Heart left ventricle (tissue), 16 donors: Measurements from ENCODE around the gene HOXB8. TPM values are rescaled to one million over a fixed set of nuclear protein-coding genes. Genes with fewer than 3 reads are reported as not detected.

Experiments used
- ATAC-seq, 4 donors: fragments of 200-7000 bp; cut with Tn5 transposase; one replicate each; pipeline ENCODE4 v1.9.1; 2020 to 2022; ENCODE audit warnings: moderate library complexity in 4 of 4, mild to moderate bottlenecking in 3 of 4, moderate number of reproducible peaks in 1 of 4
- DNase-seq, 5 donors: peaks; one replicate each; pipeline ENCODE4 v3.0.0-alpha.2; 2020
- H3K27ac ChIP-seq, 12 donors: fragments of 200-600 bp; sonication (generic) in 4 of 12; one replicate each; pipeline versions ENCODE4 v1.5.0 to v1.8.0; 2016 to 2022; ENCODE audit warnings: mild to moderate bottlenecking in 2 of 12
- H3K27me3 ChIP-seq, 9 donors: fragments of 200-600 bp; sonication (generic) in 2 of 9; one replicate each; pipeline versions ENCODE4 v1.5.1 to v1.8.0; 2016 to 2022; ENCODE audit warnings: mild to moderate bottlenecking in 3 of 9
- H3K36me3 ChIP-seq, 9 donors: fragments of 200-600 bp; sonication (generic) in 2 of 9; one replicate each; pipeline versions ENCODE4 v1.5.0 to v1.8.0; 2018 to 2022; ENCODE audit warnings: mild to moderate bottlenecking in 2 of 9
- H3K4me1 ChIP-seq, 12 donors: fragments of 200-600 bp; sonication (generic) in 4 of 12; one replicate each; pipeline versions ENCODE4 v1.5.0 to v1.8.0; 2016 to 2022; ENCODE audit warnings: mild to moderate bottlenecking in 3 of 12
- H3K4me3 ChIP-seq, 12 donors: fragments of 200-600 bp; sonication (generic) in 4 of 12; one replicate each; pipeline versions ENCODE4 v1.5.0 to v1.8.0; 2017 to 2022; ENCODE audit warnings: mild to moderate bottlenecking in 9 of 12, moderate library complexity in 4 of 12
- H3K9me3 ChIP-seq, 12 donors: fragments of 200-600 bp; sonication (generic) in 4 of 12; one replicate each; pipeline versions ENCODE4 v1.5.0 to v1.8.0; 2016 to 2022; ENCODE audit warnings: mild to moderate bottlenecking in 1 of 12
- CTCF ChIP-seq, 12 donors: fragments of 200-600 bp; sonication (generic) in 4 of 12; IDR thresholded peaks; one replicate each; pipeline versions ENCODE4 v1.5.0 to v1.8.0; 2018 to 2022; ENCODE audit warnings: antibody characterized with exemption in 12 of 12, mild to moderate bottlenecking in 5 of 12
- POLR2A ChIP-seq, 2 donors: fragments of 450-650 bp; IDR thresholded peaks; one replicate each; pipeline ENCODE4 v1.6.1; 2017; ENCODE audit warnings: antibody characterized with exemption in 2 of 2, mild to moderate bottlenecking in 2 of 2, moderate library complexity in 2 of 2
- WGBS, 4 donors: extraction: QIAGEN DNeasy Blood & Tissue Kit in 2 of 4; methylation state at CpG; one replicate each; pipeline versions ENCODE4 v1.1.5 to v1.1.7; 2013 to 2018; 5-methylcytosine and 5-hydroxymethylcytosine counted together
- intact Hi-C, 10 donors: fragments of 100-400 bp; cut with DNase I; formaldehyde crosslinking; loops; one replicate each; pipeline versions ENCODE4 v1.11.1 to v1.14.2; 2022
- polyA plus RNA-seq, 2 donors: library from polyadenylated mRNA; stranded (reverse); fragments of 200-250 nt; gene quantifications; one replicate each; pipeline ENCODE4 v1.2.3, GENCODE V29; 2013
- total RNA-seq, 9 donors: library from RNA; depleted of rRNA in 2 of 9; stranded (reverse); fragments of >200 nt in 2 of 9; fragmentation: NEBNext Ultra II Directional in 3 of 9; extraction: Animal tissue kit (Norgen Biotek cat#: 25700) in 3 of 9; gene quantifications; one replicate each; pipeline versions ENCODE4 v1.1.0 to v1.2.4, GENCODE V29; 2016 to 2023
- donor health status: ischemic (EF 13 %, LVEDD 7.1; RV severe dilation, severe dysfunction).
- donor health status: healthy with polysubstance abuse.
- donor health status: DM: no; HTN: yes; CAD: no.
- donor health status: DM: no; HTN: no; CAD: no.
- donor health status: ischemic (EF 25% LVEDD 6.9; RV normal size, moderate dysfunction).
- donor health status: ischemic (EF 25% LVEDD 5.7; RV mildly dilated, moderate dysfunction).
- donor health status: healthy.
- donor health status: DM: yes; HTN: yes; CAD: no.
- donor health status: ischemic (EF 35%, LVEDD 5.7; RV mildly dilated, moderate dysfunction).
- donor health status: nonischemic (EF 11% LVEDD 7.7; RV severe dilation, severe dysfunction).
- donor health status: DM: yes; HTN: yes; CAD: no.
- donor health status: PGD.
- donor health status: ischemic (EF 29% LVEDD 5.4; RV normal size, mild dysfunction).
- donor health status: nonischemic (EF 23%, LVEDD 6.1; RV moderate dilation, normal function).

The HOXB8 gene
- total and polyA plus RNA-seq, 11 donors, result not detected

DNA sequence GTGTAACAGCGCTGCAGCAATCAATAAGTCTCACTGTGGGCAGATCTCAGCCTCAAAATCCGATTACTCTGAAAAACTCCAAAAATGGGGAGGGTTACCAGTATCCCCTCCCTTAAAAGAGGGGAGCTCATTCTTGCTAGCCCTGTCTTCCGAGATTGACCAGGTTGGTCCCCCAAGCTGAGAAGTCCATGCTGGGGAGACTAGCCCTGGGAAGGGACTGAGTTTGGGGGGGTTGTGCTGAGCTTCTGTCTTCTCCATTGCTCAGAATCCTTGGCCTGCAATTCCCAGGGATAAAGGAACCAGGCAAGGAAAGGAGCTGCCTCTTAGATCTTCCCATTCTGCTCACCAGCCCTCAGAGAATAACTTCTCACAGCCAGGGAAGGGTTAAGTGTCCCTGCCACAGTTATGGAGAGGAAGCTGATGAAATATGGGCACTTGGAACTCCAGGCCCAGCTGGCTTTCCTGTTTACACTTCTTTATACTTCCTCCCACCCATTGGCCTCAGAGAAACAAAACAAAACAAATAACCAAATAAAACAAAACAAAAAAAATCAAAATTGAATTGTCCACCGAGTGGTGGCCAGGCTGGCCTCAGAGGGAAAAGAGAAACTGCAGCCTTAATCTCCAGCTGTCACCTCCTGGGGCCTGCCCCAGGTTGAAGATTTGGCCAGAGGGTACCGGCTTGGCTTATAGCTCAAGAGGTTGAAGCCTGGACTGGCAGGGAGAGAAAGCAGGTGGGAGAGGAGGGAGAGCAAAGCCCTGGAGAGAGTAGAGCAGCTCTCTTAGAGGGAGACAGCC is 27.6 kb downstream of the HOXB8 start:
- TF ChIP-seq POLR2A (IDR thresholded peaks at IDR 0.05) (no peak), CTCF (IDR thresholded peaks at IDR 0.05) (no peak)
- H3K9me3 ChIP-seq, result no peaks in the 10 kb centered on the region
- 27 to 37% (median 32%) methylated on average over 5 of the region's 5 CpGs for WGBS, 4 donors
- H3K27me3 ChIP-seq, result peaks cover 46 to 100% (median 93%) of the 10 kb centered on the region in 9 donors
- H3K27ac ChIP-seq, result peak overlapping the region in 1 of 12 donors; percentile 97
- DNase-seq, result no peak
- intact Hi-C loops, result no loop called here
- ATAC-seq, result no peak
- peaks cover 0 to 40% (median 13%) of the 10 kb centered on the region in 12 donors for H3K4me1 ChIP-seq
- H3K36me3 ChIP-seq, result no peaks in the 10 kb centered on the region
- no peak overlapping the region for H3K4me3 ChIP-seq

DNA sequence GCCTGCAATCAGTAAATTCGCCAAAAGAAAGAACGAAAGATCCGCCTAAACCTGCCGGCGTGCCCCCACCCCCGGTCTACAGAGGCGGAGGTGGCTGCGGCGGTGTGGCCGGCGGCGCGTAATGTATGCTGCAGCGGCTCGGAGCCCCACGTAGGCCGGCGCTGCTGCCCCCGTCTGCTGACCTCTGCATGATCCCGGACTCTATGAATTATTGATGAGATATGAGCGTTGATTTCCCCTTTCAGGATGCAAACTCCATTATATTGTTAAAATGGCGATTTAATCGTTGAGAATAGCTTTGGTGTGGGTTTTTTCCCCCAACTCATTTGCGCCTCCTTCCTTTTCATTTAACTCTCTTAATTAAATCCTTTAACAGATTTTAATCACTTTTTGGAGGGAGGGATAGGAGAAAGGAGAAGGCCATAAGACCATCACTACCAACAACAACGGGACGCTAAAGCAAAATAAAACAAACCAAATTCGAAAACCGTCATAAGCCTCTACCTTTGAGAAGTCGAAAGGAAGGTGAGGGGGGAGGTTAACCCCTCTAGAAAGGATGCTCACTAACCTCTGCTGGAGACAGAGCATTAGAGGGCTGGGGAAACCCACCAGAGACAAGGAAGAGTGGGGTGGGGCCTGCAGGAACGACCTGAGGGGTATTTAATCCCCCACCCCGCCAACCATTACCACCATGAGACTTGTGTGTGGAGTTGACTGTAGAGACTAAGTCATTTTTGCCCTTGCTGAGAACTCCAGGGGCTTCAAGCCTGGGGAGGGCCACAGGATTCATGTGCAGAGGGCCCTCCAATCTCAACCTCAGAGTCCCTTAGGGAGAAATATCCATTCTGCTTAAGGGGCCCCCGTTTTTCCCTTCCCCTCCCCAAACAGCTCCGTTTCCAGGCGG is 28.5 kb downstream of the HOXB8 start:
- no peak for ATAC-seq

DNA sequence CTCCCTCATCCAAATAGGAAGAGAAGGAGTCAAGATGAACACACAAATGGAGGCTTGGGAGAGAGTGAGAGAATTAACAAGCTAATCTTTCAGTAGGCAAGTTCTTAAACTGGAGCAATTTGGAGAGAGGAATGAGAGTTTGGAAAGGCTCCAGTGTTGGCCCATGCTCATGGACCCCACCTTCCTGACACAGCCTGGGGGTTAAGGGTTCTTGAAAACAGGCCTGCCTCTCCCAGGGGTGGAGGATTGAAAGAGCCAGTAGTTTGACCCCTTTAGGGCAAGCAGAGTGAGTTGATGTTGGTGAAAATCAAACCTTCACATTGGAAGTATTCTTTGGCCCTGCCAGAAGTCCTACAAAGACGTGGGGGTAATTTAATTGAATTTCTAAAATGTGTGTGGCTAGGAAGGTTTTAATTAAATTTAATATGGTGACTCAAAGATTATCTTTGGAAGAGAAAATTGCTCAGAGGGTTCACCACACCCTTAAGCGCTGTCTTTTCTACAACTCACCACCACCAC is 30.8 kb downstream of the HOXB8 start:
- Histone ChIP-seq H3K4me1 (peaks cover 0 to 43% (median 13%) of the 10 kb centered on the region in 12 donors), H3K27me3 (peaks cover 57 to 100% (median 96%) of the 10 kb centered on the region in 9 donors), H3K9me3 (no peaks in the 10 kb centered on the region), H3K4me3 (no peak overlapping the region), H3K27ac (peak overlapping the region in 1 of 12 donors; percentile 97), H3K36me3 (no peaks in the 10 kb centered on the region)
- DNase-seq, result no peak
- intact Hi-C loops, result no loop called here
- WGBS, 4 donors, result 28 to 57% (median 34%) methylated on average over 2 of the region's 2 CpGs
- TF ChIP-seq POLR2A (IDR thresholded peaks at IDR 0.05) (no peak), CTCF (IDR thresholded peaks at IDR 0.05) (no peak)
- no peak for ATAC-seq

More for the DNA sequence above, 28.5 kb downstream of the HOXB8 start:
- 14 to 31% (median 25%) methylated on average over 34 of the region's 34 CpGs for WGBS, 4 donors
- peak overlapping the region in 7 of 12 donors; percentile 56 to 97 (median 73) for H3K27ac ChIP-seq
- H3K4me3 ChIP-seq, result peak overlapping the region in 11 of 12 donors; percentile 27 to 71 (median 54)
- H3K4me1 ChIP-seq, result peaks cover 0 to 42% (median 13%) of the 10 kb centered on the region in 12 donors
- H3K9me3 ChIP-seq, result no peaks in the 10 kb centered on the region
- no peak for TF ChIP-seq CTCF (IDR thresholded peaks at IDR 0.05)
- no peak for TF ChIP-seq POLR2A (IDR thresholded peaks at IDR 0.05)
- no peak for DNase-seq
- peaks cover 46 to 100% (median 93%) of the 10 kb centered on the region in 9 donors for H3K27me3 ChIP-seq
- intact Hi-C loops, result no loop called here
- H3K36me3 ChIP-seq, result no peaks in the 10 kb centered on the region
